OCI-LY1 (cell line): ENCODE data around the gene PBX3.

Experiments used
- H2AFZ ChIP-seq: fragments of 200-600 bp; sonication (generic), shearing (Covaris generic); 2 replicates; pipeline ENCODE4 v1.6.0; 2014; ENCODE audit warnings: antibody characterized with exemption, mild to moderate bottlenecking, low read length
- H3F3A ChIP-seq: fragments of 200-600 bp; sonication (generic), shearing (Covaris generic); 2 replicates; pipeline ENCODE4 v1.6.0; 2014; ENCODE audit warnings: mild to moderate bottlenecking, antibody characterized with exemption, low read length, moderate library complexity; ENCODE audit not compliant: insufficient read depth
- H3K27ac ChIP-seq: fragments of 200-600 bp; sonication (generic); 2 replicates; pipeline ENCODE4 v1.5.1; 2014; ENCODE audit warnings: low read length, mixed run types, mild to moderate bottlenecking, low read depth; ENCODE audit not compliant: poor library complexity, severe bottlenecking
- H3K27me3 ChIP-seq: fragments of 200-600 bp; sonication (generic); 2 replicates; pipeline ENCODE4 v1.6.0; 2014; ENCODE audit warnings: antibody characterized with exemption, mild to moderate bottlenecking, low read length, moderate library complexity; ENCODE audit not compliant: insufficient read depth
- H3K36me3 ChIP-seq: fragments of 200-600 bp; sonication (generic); 2 replicates; pipeline ENCODE4 v1.6.1; 2014; ENCODE audit warnings: mild to moderate bottlenecking, antibody characterized with exemption, low read length, moderate library complexity, mixed read lengths; ENCODE audit not compliant: insufficient read depth
- H3K4me1 ChIP-seq: fragments of 200-600 bp; sonication (generic); 2 replicates; pipeline ENCODE4 v1.5.1; 2014; ENCODE audit warnings: mild to moderate bottlenecking, low read length, moderate library complexity; ENCODE audit not compliant: insufficient read depth, severe bottlenecking
- H3K4me2 ChIP-seq: fragments of 200-600 bp; sonication (generic), shearing (Covaris generic); 2 replicates; pipeline ENCODE4 v1.6.1; 2014; ENCODE audit warnings: low read length
- H3K4me3 ChIP-seq: fragments of 200-600 bp; sonication (generic); 2 replicates; pipeline ENCODE4 v1.5.1; 2014; ENCODE audit warnings: low read length, low read depth, mild to moderate bottlenecking, mixed read lengths; ENCODE audit not compliant: poor library complexity, severe bottlenecking
- H3K79me2 ChIP-seq: fragments of 200-600 bp; shearing (Covaris generic); 2 replicates; pipeline ENCODE4 v1.6.1; 2016; ENCODE audit warnings: mixed run types, low read length, mixed read lengths; ENCODE audit not compliant: insufficient read depth
- H3K9ac ChIP-seq: fragments of 200-600 bp; sonication (generic), shearing (Covaris generic); 2 replicates; pipeline ENCODE4 v1.6.1; 2014; ENCODE audit warnings: mild to moderate bottlenecking, low read length, mixed read lengths
- H3K9me2 ChIP-seq: fragments of 200-600 bp; sonication (generic), shearing (Covaris generic); 2 replicates; pipeline ENCODE4 v1.6.1; 2014; ENCODE audit warnings: low read depth, mild to moderate bottlenecking, low read length, mixed read lengths
- H3K9me3 ChIP-seq: fragments of 200-600 bp; shearing (Covaris generic); 2 replicates; pipeline ENCODE4 v1.6.1; 2014; ENCODE audit warnings: low read length, mixed read lengths
- H4K20me1 ChIP-seq: fragments of 200-600 bp; sonication (generic), shearing (Covaris generic); 2 replicates; pipeline ENCODE4 v1.6.0; 2016; ENCODE audit warnings: mild to moderate bottlenecking, low read length; ENCODE audit not compliant: insufficient read depth
- CTCF ChIP-seq: fragments of 200-600 bp; sonication (generic), shearing (Covaris generic); IDR thresholded peaks from 2 replicates; pipeline ENCODE4 v1.5.1; 2017; ENCODE audit warnings: mild to moderate bottlenecking, antibody characterized with exemption, low read length, moderate library complexity, mixed read lengths
- EZH2 ChIP-seq: fragments of 200-600 bp; sonication (generic), shearing (Covaris generic); IDR thresholded peaks from 2 replicates; pipeline ENCODE4 v1.8.0; 2017; ENCODE audit warnings: borderline replicate concordance, mixed run types, mild to moderate bottlenecking, antibody characterized with exemption, low read length, moderate library complexity, mixed read lengths

The PBX3 gene

DNA sequence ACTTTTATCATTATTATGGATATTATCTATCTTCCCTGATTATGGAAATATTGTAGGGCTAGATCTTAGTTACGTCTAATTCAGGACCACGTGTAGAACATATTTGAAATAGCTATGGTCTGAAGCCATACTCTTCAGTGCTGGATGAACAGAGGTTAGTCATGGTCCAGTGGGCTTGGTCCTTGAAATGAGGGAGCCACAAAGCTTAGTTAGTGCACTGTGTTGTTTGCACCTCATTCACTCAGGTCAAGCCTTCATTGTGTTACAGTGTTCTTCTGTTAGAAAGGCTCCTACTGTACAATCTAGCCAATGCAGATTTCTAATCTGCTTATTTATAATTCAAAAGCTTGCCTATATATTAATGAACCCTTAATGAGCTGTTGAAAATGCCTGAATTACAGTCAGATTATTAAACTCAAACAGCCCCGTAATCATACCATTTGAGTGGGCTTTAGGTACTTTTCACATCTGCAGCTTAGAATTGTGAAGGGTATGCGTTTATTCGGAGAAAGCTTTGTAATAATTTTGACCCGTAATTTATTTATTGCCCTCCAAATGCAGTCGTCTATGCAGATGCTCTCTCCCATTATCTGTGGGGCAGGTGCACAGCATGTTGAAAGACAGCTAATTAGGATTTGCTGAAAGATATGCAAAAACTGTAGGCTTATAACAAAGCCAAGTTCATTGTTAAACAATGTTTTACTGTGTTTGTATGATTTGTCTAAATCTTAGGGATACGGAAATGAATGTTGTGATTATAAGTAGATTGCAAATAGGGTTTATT lies 164.9 kb downstream of the PBX3 start:
- no peaks in the 10 kb centered on the region for H3K27me3 ChIP-seq
- no peak overlapping the region for H2AFZ ChIP-seq
- no peak overlapping the region for H3K9ac ChIP-seq
- no peaks in the 10 kb centered on the region for H3K9me2 ChIP-seq
- no peaks in the 10 kb centered on the region for H3F3A ChIP-seq
- H3K36me3 ChIP-seq = no peaks in the 10 kb centered on the region
- no peak overlapping the region for H3K27ac ChIP-seq
- no peak overlapping the region for H3K4me2 ChIP-seq
- H3K79me2 ChIP-seq = no peaks in the 10 kb centered on the region
- H3K9me3 ChIP-seq = no peaks in the 10 kb centered on the region
- H3K4me1 ChIP-seq = no peaks in the 10 kb centered on the region
- no peak for TF ChIP-seq EZH2
- no peak for TF ChIP-seq CTCF
- H4K20me1 ChIP-seq = no peaks in the 10 kb centered on the region
- no peak overlapping the region for H3K4me3 ChIP-seq

DNA sequence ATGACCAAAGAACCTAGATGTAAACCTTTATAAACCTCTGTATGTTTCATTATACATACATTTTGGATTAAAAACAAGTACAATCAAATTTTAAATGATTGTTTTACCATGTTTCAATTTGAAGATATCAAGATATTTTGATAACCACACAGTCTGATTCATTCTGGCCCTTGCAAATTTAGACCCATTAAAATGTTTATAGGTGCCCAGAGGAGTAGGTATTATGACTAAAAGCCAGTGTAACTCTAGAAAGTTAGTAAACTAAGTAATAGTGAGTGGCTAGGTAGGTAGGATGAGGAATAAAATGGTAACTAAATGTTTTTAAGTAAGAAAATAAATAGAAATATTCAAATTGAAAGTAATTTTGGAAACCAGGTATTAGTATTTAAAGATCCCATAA lies 165.5 kb downstream of the PBX3 start:
- H2AFZ ChIP-seq = no peak overlapping the region
- H3K79me2 ChIP-seq = no peaks in the 10 kb centered on the region
- no peaks in the 10 kb centered on the region for H3K36me3 ChIP-seq
- H3K4me3 ChIP-seq = no peak overlapping the region
- H3K27ac ChIP-seq = no peak overlapping the region
- no peak overlapping the region for H3K4me2 ChIP-seq
- no peak overlapping the region for H3K9ac ChIP-seq
- no peaks in the 10 kb centered on the region for H3K4me1 ChIP-seq
- TF ChIP-seq CTCF = no peak
- TF ChIP-seq EZH2 = no peak
- no peaks in the 10 kb centered on the region for H3K9me3 ChIP-seq
- no peaks in the 10 kb centered on the region for H3K9me2 ChIP-seq
- H4K20me1 ChIP-seq = no peaks in the 10 kb centered on the region
- H3K27me3 ChIP-seq = no peaks in the 10 kb centered on the region
- H3F3A ChIP-seq = no peaks in the 10 kb centered on the region

GRCh38 chr9:125913551-125913950 lies 166.4 kb downstream of the PBX3 start:
- Histone ChIP-seq H3K4me3 (no peak overlapping the region), H4K20me1 (no peaks in the 10 kb centered on the region), H3K4me2 (no peak overlapping the region), H3K9me2 (no peaks in the 10 kb centered on the region), H3K9ac (no peak overlapping the region), H3K36me3 (no peaks in the 10 kb centered on the region), H3K27me3 (no peaks in the 10 kb centered on the region), H3K79me2 (no peaks in the 10 kb centered on the region), H3F3A (no peaks in the 10 kb centered on the region), H2AFZ (no peak overlapping the region), H3K9me3 (no peaks in the 10 kb centered on the region), H3K27ac (no peak overlapping the region), H3K4me1 (no peaks in the 10 kb centered on the region)
- TF ChIP-seq EZH2 = no peak
- no peak for TF ChIP-seq CTCF
